ENCODE measurements around the gene LTA.

The LTA gene

GRCh38 chr6:31572041-31572911 lies at the start of gene LTA:
Gene LTA (plus strand): TSS chr6:31572289. CDS start chr6:31572743, 454 bp downstream.
- peak; percentile 83 for DNase-seq

- DNase-seq, result no peak
Observed at GRCh38 chr6:31525553-31525931, 46.5 kb upstream of the LTA start.

- DNase-seq, result no peak
Observed at GRCh38 chr6:31525932-31526591, 46.0 kb upstream of the LTA start.

- no peak for DNase-seq
Observed at GRCh38 chr6:31528307-31528777, 43.7 kb upstream of the LTA start.

- DNase-seq, result no peak
Observed at GRCh38 chr6:31528821-31529328, 43.2 kb upstream of the LTA start, which contains the start of gene MCCD1. Gene MCCD1 (plus strand): TSS chr6:31528962. CDS start chr6:31529015, 53 bp downstream.

GRCh38 chr6:31529329-31530150 lies 42.5 kb upstream of the LTA start:
- no peak for DNase-seq

- no peak for DNase-seq
Observed at GRCh38 chr6:31530659-31531058, 41.4 kb upstream of the LTA start.

- DNase-seq, result no peak
Observed at GRCh38 chr6:31531162-31531561, 40.9 kb upstream of the LTA start.

- no peak for DNase-seq
Observed at GRCh38 chr6:31531771-31532643, 40.1 kb upstream of the LTA start.

- DNase-seq, result no peak
Observed at GRCh38 chr6:31532644-31533454, 39.2 kb upstream of the LTA start.

- no peak for DNase-seq
Observed at GRCh38 chr6:31533455-31533841, 38.6 kb upstream of the LTA start.

- no peak for DNase-seq
Observed at GRCh38 chr6:31534011-31534410, 38.1 kb upstream of the LTA start.

- DNase-seq, result no peak
Observed at GRCh38 chr6:31534521-31535040, 37.5 kb upstream of the LTA start.

- no peak for DNase-seq
Observed at GRCh38 chr6:31535538-31536324, 36.4 kb upstream of the LTA start.

- DNase-seq, result peak; percentile 42
Observed at GRCh38 chr6:31538805-31539400, 33.2 kb upstream of the LTA start.

GRCh38 chr6:31540640-31541039 lies 31.4 kb upstream of the LTA start:
- DNase-seq, result no peak

- peak; percentile 84 for DNase-seq
Observed at GRCh38 chr6:31541059-31541657, 30.9 kb upstream of the LTA start.

- DNase-seq, result peak; percentile 95
Observed at GRCh38 chr6:31541658-31542521, 30.2 kb upstream of the LTA start, which contains the start of gene DDX39B. Gene DDX39B (minus strand): TSS chr6:31542003. CDS start chr6:31540532, 1,471 bp downstream.

Measured in CD4-positive, alpha-beta T cell treated with Interleukin-12 subunit alpha and Interleukin-12 subunit beta, for 1 hour (primary cell).